Erythroblast (primary cell): ENCODE data around the gene CCSER2.

Experiments
- GATA1 ChIP-seq: IDR thresholded peaks from 2 replicates; pipeline ENCODE4 v1.6.1; 2011; ENCODE audit warnings: low read depth, mild to moderate bottlenecking, control low read depth, low read length, moderate library complexity
- POLR2A ChIP-seq: IDR thresholded peaks from 2 replicates; pipeline ENCODE4 v1.6.1; 2011; ENCODE audit warnings: mild to moderate bottlenecking, low read length

DNA sequence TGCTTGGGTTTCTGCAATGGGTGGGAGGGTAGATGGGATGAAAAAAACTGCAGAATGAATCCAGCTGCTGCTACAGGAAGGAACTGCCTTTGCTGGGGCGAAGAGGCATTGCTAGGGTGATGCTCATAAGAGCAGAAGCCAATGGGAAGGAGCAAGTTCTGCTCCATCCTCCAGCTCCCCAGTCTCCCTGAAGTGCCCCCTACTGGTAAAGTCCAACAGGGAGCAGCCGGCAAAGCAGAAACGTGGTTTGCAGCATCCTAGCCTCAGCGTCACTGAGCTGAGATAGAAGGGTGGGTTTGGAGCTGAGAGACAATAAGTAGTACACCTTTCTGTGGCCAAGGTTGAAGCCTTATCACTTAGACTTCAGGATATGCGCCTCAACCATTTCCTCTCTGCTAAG is 220.5 kb downstream of the CCSER2 start:
- TF ChIP-seq POLR2A (no peak), GATA1 (no peak)
